B cell (primary cell): ENCODE data around the gene NPTX2. TPM values are rescaled to one million over a fixed set of nuclear protein-coding genes. Genes with fewer than 3 reads are reported as not detected.

Experiments used
- ATAC-seq: fragments of 200-7000 bp; cut with Tn5 transposase; one replicate; pipeline ENCODE4 v1.10.0; 2021; ENCODE audit warnings: low read depth, mild to moderate bottlenecking, moderate number of reproducible peaks, moderate library complexity
- CTCF ChIA-PET: fragments of 350-600 bp; sonication (Branson Sonifier 250); formaldehyde crosslinking; loops from one replicate; lab custom pipeline; 2021; ENCODE audit warnings: antibody characterized with exemption, inconsistent platforms; lab: Charles Lee
- POLR2A ChIA-PET: fragments of 350-600 bp; sonication (Branson Sonifier 250); formaldehyde crosslinking; loops from one replicate; lab custom pipeline; 2021; ENCODE audit warnings: antibody characterized with exemption; lab: Charles Lee
- DNase-seq: peaks from one replicate; pipeline ENCODE4 v3.0.0; 2013
- H2AFZ ChIP-seq: 2 replicates; pipeline ENCODE4 v1.6.1; 2012; ENCODE audit warnings: mild to moderate bottlenecking, low read depth, low read length; ENCODE audit not compliant: insufficient read depth, poor library complexity, severe bottlenecking
- H3K27ac ChIP-seq, 2 donors: 1 replicate in 1 of 2; 2 replicates in 1 of 2; pipeline ENCODE4 v1.5.1; 2012 to 2013; ENCODE audit warnings: low read length in 2 of 2, mild to moderate bottlenecking in 2 of 2, moderate library complexity in 1 of 2
- H3K27me3 ChIP-seq, 4 experiments: fragments of 200-600 bp in 1 of 4; sonication (generic) in 1 of 4; replicated peaks in 1 of 4; 1 replicate in 2 of 4; 2 replicates in 2 of 4; pipeline versions ENCODE4 v1.6.1 to v1.7.0; 2013 to 2016; ENCODE audit warnings: low read length in 3 of 4, mild to moderate bottlenecking in 2 of 4, mixed read lengths in 1 of 4, moderate library complexity in 1 of 4; ENCODE audit not compliant: insufficient read depth in 4 of 4, control insufficient read depth in 3 of 4; ENCODE audit errors: control extremely low read depth in 1 of 4
- H3K36me3 ChIP-seq, 2 experiments: replicated peaks in 1 of 2; 1 replicate in 1 of 2; 2 replicates in 1 of 2; pipeline versions ENCODE4 v1.6.1 to v1.7.1; 2013; ENCODE audit warnings: low read length in 1 of 2; ENCODE audit not compliant: insufficient read depth in 2 of 2, control insufficient read depth in 1 of 2; ENCODE audit errors: control extremely low read depth in 1 of 2, extremely low read depth in 1 of 2
- H3K4me1 ChIP-seq, 2 donors: fragments of 200-600 bp in 1 of 2; sonication (generic) in 1 of 2; 1 replicate in 1 of 2; 2 replicates in 1 of 2; pipeline versions ENCODE4 v1.5.1 to v1.6.1; 2013 to 2017; ENCODE audit warnings: low read length in 2 of 2; ENCODE audit not compliant: control insufficient read depth in 2 of 2, insufficient read depth in 2 of 2
- H3K4me2 ChIP-seq: replicated peaks from 2 replicates; pipeline ENCODE3; 2012; ENCODE audit warnings: mild to moderate bottlenecking, low read depth, low read length; ENCODE audit not compliant: poor library complexity, severe bottlenecking
- H3K4me3 ChIP-seq, 5 experiments: fragments of 200-600 bp in 1 of 5; sonication (generic) in 1 of 5; 1 replicate in 3 of 5; 2 replicates in 2 of 5; pipeline versions ENCODE4 v1.5.1 to v1.7.0; 2011 to 2016; ENCODE audit warnings: low read length in 4 of 5, mild to moderate bottlenecking in 4 of 5, low read depth in 2 of 5, control low read depth in 1 of 5, moderate library complexity in 1 of 5; ENCODE audit not compliant: insufficient read depth in 1 of 5; ENCODE audit errors: control extremely low read depth in 1 of 5, extremely low read depth in 1 of 5
- H3K79me2 ChIP-seq: fragments of 200-600 bp; sonication (generic); one replicate; pipeline ENCODE4 v1.6.0; 2016; ENCODE audit warnings: low read length; ENCODE audit not compliant: control insufficient read depth, insufficient read depth
- H3K9ac ChIP-seq: fragments of 200-600 bp; sonication (generic); 2 replicates; pipeline ENCODE4 v1.6.1; 2017; ENCODE audit warnings: mild to moderate bottlenecking, low read length, moderate library complexity
- H3K9me3 ChIP-seq, 3 donors: one replicate each; pipeline versions ENCODE4 v1.6.1 to v1.7.1; 2013; ENCODE audit warnings: low read length in 2 of 3; ENCODE audit not compliant: control insufficient read depth in 2 of 3, insufficient read depth in 1 of 3; ENCODE audit errors: control extremely low read depth in 1 of 3
- H4K20me1 ChIP-seq: 2 replicates; pipeline ENCODE4 v1.6.0; 2012; ENCODE audit warnings: mild to moderate bottlenecking, low read length; ENCODE audit not compliant: insufficient read depth, control insufficient read depth, poor library complexity, severe bottlenecking
- H3K27ac Mint-ChIP-seq: one replicate; pipeline ENCODE4 v1.8.0; 2021; ENCODE audit warnings: mixed read lengths
- H3K27me3 Mint-ChIP-seq: one replicate; pipeline ENCODE4 v1.8.0; 2021; ENCODE audit warnings: mixed read lengths
- H3K4me1 Mint-ChIP-seq: one replicate; pipeline ENCODE4 v1.8.0; 2021; ENCODE audit warnings: mixed read lengths
- H3K4me3 Mint-ChIP-seq: one replicate; pipeline ENCODE4 v1.8.0; 2021; ENCODE audit warnings: mixed read lengths
- H3K9me3 Mint-ChIP-seq: one replicate; pipeline ENCODE4 v1.8.0; 2022; ENCODE audit warnings: mixed read lengths; ENCODE audit not compliant: insufficient read depth
- EZH2 ChIP-seq: IDR thresholded peaks from 2 replicates; pipeline ENCODE4 v1.6.1; 2012; ENCODE audit warnings: borderline replicate concordance, low read depth, mild to moderate bottlenecking, moderate library complexity, low read length; ENCODE audit not compliant: insufficient read depth, poor library complexity, severe bottlenecking
- WGBS: methylation state at CpG from one replicate; pipeline ENCODE4 v1.1.5; 2013; ENCODE audit warnings: missing lambda C conversion rate; ENCODE audit not compliant: insufficient coverage; 5-methylcytosine and 5-hydroxymethylcytosine counted together
- intact Hi-C: fragments of 100-400 bp; cut with micrococcal nuclease; formaldehyde crosslinking; loops from one replicate; pipeline ENCODE4 v1.10.0; 2022
- polyA plus RNA-seq: library from polyadenylated mRNA; depleted of rRNA; stranded (reverse); fragments of >200 nt; gene quantifications from 2 replicates; pipeline ENCODE4 v1.2.3, GENCODE V29; 2012
- total RNA-seq, 2 donors: library from RNA; stranded (reverse); fragments of 120-200 nt in 1 of 2; gene quantifications; 1 replicate in 1 of 2; 2 replicates in 1 of 2; pipeline versions ENCODE4 v1.2.3 to v1.2.4, GENCODE V29; 2013 to 2022
- TF ChIP-seq, protein P1 (sequence below): fragments of 200-600 bp; IDR thresholded peaks from one replicate; pipeline ENCODE4 v1.8.0; 2022; ENCODE audit warnings: antibody characterized with exemption, mild to moderate bottlenecking

Gene NPTX2
- total and polyA plus RNA-seq, 2 donors (not counting 1 experiment from before 2014, with no cell fraction given), result not detected

DNA sequence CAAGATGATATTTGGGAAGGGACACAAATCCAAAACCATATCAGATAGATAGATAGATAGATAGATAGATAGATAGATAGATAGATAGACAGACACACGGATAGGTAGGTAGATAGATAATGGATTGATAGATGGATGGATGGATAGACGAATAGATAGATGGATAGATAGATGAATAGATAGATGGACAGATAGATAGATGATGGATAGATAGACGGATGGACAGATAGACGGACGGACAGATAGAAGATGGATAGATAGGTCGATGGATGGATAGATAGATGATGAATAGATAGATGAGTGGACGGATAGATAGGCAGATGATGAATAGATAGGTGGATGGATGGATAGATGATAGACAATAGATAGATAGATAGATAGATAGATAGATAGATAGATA is 39.8 kb downstream of the NPTX2 start:
- Histone ChIP-seq H3K9me3 (peaks cover 0 to 29% (median 8%) of the 10 kb centered on the region in 3 donors), H3K79me2 (no peaks in the 10 kb centered on the region), H3K4me2 (no peak overlapping the region), H4K20me1 (no peaks in the 10 kb centered on the region), H2AFZ (no peak overlapping the region), H3K4me1 (no peaks in the 10 kb centered on the region), H3K36me3 (no peaks in the 10 kb centered on the region), H3K27me3 (no peaks in the 10 kb centered on the region), H3K4me3 (no peak overlapping the region), H3K9ac (no peak overlapping the region), H3K27ac (no peak overlapping the region)
- TF ChIP-seq, protein P1, sequence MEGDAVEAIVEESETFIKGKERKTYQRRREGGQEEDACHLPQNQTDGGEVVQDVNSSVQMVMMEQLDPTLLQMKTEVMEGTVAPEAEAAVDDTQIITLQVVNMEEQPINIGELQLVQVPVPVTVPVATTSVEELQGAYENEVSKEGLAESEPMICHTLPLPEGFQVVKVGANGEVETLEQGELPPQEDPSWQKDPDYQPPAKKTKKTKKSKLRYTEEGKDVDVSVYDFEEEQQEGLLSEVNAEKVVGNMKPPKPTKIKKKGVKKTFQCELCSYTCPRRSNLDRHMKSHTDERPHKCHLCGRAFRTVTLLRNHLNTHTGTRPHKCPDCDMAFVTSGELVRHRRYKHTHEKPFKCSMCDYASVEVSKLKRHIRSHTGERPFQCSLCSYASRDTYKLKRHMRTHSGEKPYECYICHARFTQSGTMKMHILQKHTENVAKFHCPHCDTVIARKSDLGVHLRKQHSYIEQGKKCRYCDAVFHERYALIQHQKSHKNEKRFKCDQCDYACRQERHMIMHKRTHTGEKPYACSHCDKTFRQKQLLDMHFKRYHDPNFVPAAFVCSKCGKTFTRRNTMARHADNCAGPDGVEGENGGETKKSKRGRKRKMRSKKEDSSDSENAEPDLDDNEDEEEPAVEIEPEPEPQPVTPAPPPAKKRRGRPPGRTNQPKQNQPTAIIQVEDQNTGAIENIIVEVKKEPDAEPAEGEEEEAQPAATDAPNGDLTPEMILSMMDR, result no peak
- TF ChIP-seq EZH2, result no peak
- Mint-ChIP-seq H3K27me3 (no peaks in the 10 kb centered on the region), H3K9me3 (no peaks in the 10 kb centered on the region), H3K4me1 (no peaks in the 10 kb centered on the region), H3K27ac (no peak overlapping the region), H3K4me3 (no peak overlapping the region)
- DNase-seq (no peak), ATAC-seq (no peak)
- ChIA-PET CTCF (no interaction called here), POLR2A (no interaction called here)
- 93% methylated on average over 7 of the region's 7 CpGs for WGBS
- intact Hi-C loops, result no loop called here

DNA sequence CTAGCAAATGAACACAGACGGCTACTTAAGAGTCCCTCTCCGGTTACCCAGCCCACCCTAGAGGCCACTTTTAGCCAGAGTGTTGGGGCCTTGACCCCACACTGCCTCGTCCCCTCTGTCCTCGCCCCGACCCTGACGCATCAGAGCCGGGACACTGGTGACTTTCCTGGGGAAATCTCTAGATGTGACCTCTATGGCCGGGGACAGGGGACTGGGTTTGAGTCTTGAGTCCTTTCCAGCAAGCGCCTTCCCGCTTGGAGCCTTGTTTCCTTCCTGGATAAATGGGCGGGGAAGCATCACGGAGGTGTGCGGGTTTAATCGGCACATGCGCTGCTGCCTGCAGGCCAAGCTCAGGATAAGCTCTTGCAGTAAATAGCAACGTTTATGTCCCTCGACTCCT is 40.7 kb downstream of the NPTX2 start:
- Histone ChIP-seq H3K4me2 (no peak overlapping the region), H3K4me3 (no peak overlapping the region), H2AFZ (no peak overlapping the region), H3K79me2 (no peaks in the 10 kb centered on the region), H3K36me3 (no peaks in the 10 kb centered on the region), H3K9ac (no peak overlapping the region), H3K9me3 (peaks cover 0 to 36% (median 8%) of the 10 kb centered on the region in 3 donors), H3K27me3 (no peaks in the 10 kb centered on the region), H3K4me1 (no peaks in the 10 kb centered on the region), H3K27ac (no peak overlapping the region), H4K20me1 (no peaks in the 10 kb centered on the region)
- no peak overlapping the region for H3K27ac Mint-ChIP-seq
- TF ChIP-seq, protein P1, result no peak
- no peak for TF ChIP-seq EZH2
- no peaks in the 10 kb centered on the region for H3K4me1 Mint-ChIP-seq
- H3K9me3 Mint-ChIP-seq, result no peaks in the 10 kb centered on the region
- H3K27me3 Mint-ChIP-seq, result no peaks in the 10 kb centered on the region
- WGBS, result 84% methylated on average over 17 of the region's 17 CpGs
- ChIA-PET CTCF (no interaction called here), POLR2A (no interaction called here)
- ATAC-seq, result no peak
- H3K4me3 Mint-ChIP-seq, result no peak overlapping the region
- intact Hi-C loops, result no loop called here
- DNase-seq, result no peak
